Parathyroid adenoma (tissue), 2 donors: ENCODE measurements around the gene RNF8.

ENCODE experiments used
- H2AFZ ChIP-seq: fragments of 300-600 bp; sonication (generic); one replicate; pipeline ENCODE4 v1.7.0; 2017; ENCODE audit warnings: antibody characterized with exemption, mild to moderate bottlenecking
- H3K27ac ChIP-seq: fragments of 300-600 bp; sonication (generic); one replicate; pipeline ENCODE4 v1.7.0; 2017
- H3K27me3 ChIP-seq: fragments of 300-600 bp; sonication (generic); one replicate; pipeline ENCODE4 v1.7.0; 2017; ENCODE audit warnings: low read length; ENCODE audit not compliant: control insufficient read depth, insufficient read depth
- H3K36me3 ChIP-seq: fragments of 300-600 bp; sonication (generic); one replicate; pipeline ENCODE4 v1.7.0; 2017; ENCODE audit warnings: low read length; ENCODE audit not compliant: control insufficient read depth, insufficient read depth
- H3K4me1 ChIP-seq: fragments of 300-600 bp; sonication (generic); one replicate; pipeline ENCODE4 v1.7.0; 2017; ENCODE audit warnings: control low read depth
- H3K4me2 ChIP-seq: fragments of 300-600 bp; sonication (generic); one replicate; pipeline ENCODE4 v1.7.0; 2017; ENCODE audit warnings: low read length
- H3K4me3 ChIP-seq: fragments of 300-600 bp; sonication (generic); one replicate; pipeline ENCODE4 v1.7.0; 2017; ENCODE audit warnings: low read depth, low read length
- H3K79me2 ChIP-seq: fragments of 300-600 bp; sonication (generic); one replicate; pipeline ENCODE4 v1.7.0; 2017; ENCODE audit warnings: control low read depth
- H3K9ac ChIP-seq: fragments of 300-600 bp; sonication (generic); one replicate; pipeline ENCODE4 v1.7.0; 2017; ENCODE audit warnings: mild to moderate bottlenecking
- H3K9me3 ChIP-seq: fragments of 300-600 bp; sonication (generic); one replicate; pipeline ENCODE4 v1.7.0; 2017; ENCODE audit warnings: low read length; ENCODE audit not compliant: control insufficient read depth
- TF ChIP-seq, protein P1 (sequence below): fragments of 300-600 bp; sonication (generic); IDR thresholded peaks from one replicate; pipeline ENCODE4 v1.7.0; 2017; ENCODE audit warnings: antibody characterized with exemption, mild to moderate bottlenecking
- donor health status: primary hyperparathyroidism.

Gene RNF8

GRCh38 chr6:37432916-37433656, 79.3 kb downstream of the RNF8 start, which contains the start of gene CMTR1:
TSS of gene CMTR1 (plus strand) at chr6:37433221. CDS start at chr6:37435630, 2,409 bp downstream.
- H3K4me2 ChIP-seq: peak within 1 kb of the TSS; percentile 90
- H3K27me3 ChIP-seq: no peaks in the 10 kb centered on the region
- peak within 1 kb of the TSS; percentile 86 for H3K27ac ChIP-seq
- TF ChIP-seq, protein P1, sequence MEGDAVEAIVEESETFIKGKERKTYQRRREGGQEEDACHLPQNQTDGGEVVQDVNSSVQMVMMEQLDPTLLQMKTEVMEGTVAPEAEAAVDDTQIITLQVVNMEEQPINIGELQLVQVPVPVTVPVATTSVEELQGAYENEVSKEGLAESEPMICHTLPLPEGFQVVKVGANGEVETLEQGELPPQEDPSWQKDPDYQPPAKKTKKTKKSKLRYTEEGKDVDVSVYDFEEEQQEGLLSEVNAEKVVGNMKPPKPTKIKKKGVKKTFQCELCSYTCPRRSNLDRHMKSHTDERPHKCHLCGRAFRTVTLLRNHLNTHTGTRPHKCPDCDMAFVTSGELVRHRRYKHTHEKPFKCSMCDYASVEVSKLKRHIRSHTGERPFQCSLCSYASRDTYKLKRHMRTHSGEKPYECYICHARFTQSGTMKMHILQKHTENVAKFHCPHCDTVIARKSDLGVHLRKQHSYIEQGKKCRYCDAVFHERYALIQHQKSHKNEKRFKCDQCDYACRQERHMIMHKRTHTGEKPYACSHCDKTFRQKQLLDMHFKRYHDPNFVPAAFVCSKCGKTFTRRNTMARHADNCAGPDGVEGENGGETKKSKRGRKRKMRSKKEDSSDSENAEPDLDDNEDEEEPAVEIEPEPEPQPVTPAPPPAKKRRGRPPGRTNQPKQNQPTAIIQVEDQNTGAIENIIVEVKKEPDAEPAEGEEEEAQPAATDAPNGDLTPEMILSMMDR: no peak
- H3K9ac ChIP-seq: peak within 1 kb of the TSS; percentile 94
- H3K4me3 ChIP-seq: peak within 1 kb of the TSS; percentile 78
- H3K79me2 ChIP-seq: peaks cover 4% of the 10 kb centered on the region
- H3K9me3 ChIP-seq: no peaks in the 10 kb centered on the region
- peak within 1 kb of the TSS; percentile 99 for H2AFZ ChIP-seq
- no peaks in the 10 kb centered on the region for H3K36me3 ChIP-seq
- peaks cover 7% of the 10 kb centered on the region for H3K4me1 ChIP-seq

DNA sequence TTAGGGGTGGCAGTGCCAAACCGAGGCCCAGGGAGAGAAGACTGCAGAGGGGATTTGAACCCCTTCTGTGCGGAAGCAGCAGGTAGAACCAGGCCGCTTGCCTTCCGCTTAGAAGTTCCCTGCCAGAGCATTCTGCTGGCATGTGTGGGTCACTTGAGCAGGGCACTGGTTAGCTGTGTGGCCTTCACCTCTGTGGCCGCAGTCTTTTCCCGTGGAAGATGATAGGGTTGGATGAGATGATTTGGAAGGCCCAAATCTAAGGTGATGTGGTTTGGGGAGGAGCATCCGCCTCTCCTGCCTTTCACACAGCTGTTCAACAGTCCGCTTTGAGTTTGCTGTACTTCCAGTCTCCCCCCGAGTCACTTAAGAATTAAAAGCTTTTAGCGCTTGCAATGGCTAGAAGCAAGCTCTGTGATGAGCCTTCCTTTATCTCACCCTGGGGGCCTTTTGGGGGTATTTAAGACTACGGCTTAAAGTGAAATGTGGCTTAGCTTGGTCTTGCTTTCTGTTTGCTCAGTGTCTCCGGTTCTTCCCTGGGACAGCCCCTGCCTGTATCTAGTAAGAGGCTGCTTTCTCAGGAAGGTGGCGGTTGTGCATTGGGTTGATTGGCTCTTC, 80.0 kb downstream of the RNF8 start:
- Histone ChIP-seq H3K4me1 (peaks cover 7% of the 10 kb centered on the region), H3K9ac (peak overlapping the region; percentile 94), H2AFZ (peak overlapping the region; percentile 99), H3K9me3 (no peaks in the 10 kb centered on the region), H3K4me2 (peak overlapping the region; percentile 90), H3K27ac (peak overlapping the region; percentile 86), H3K27me3 (no peaks in the 10 kb centered on the region), H3K36me3 (no peaks in the 10 kb centered on the region), H3K4me3 (peak overlapping the region; percentile 78), H3K79me2 (peaks cover 4% of the 10 kb centered on the region)
- TF ChIP-seq, protein P1: no peak

DNA sequence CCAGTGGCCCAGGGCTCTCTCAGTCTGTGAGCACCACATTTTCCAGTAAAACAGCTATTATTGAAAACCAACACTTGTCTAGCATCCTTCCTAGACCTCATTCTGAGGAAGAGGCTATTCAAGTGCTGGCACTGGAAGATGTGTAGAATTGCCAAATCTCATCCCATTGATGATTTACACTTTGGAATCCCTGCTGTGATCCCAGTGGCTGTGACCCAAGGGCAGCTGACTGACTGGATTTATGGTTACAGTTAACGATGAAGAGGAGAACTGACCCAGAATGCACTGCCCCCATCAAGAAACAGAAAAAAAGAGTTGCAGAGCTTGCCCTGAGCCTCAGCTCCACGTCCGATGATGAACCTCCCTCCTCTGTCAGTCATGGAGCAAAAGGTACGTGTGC, 81.6 kb downstream of the RNF8 start:
- H3K36me3 ChIP-seq: no peaks in the 10 kb centered on the region
- peaks cover 4% of the 10 kb centered on the region for H3K79me2 ChIP-seq
- H3K27me3 ChIP-seq: no peaks in the 10 kb centered on the region
- no peak overlapping the region for H3K4me3 ChIP-seq
- H3K9ac ChIP-seq: no peak overlapping the region
- no peak overlapping the region for H2AFZ ChIP-seq
- no peak overlapping the region for H3K4me2 ChIP-seq
- TF ChIP-seq, protein P1: no peak
- H3K4me1 ChIP-seq: peaks cover 7% of the 10 kb centered on the region
- no peaks in the 10 kb centered on the region for H3K9me3 ChIP-seq
- no peak overlapping the region for H3K27ac ChIP-seq

DNA sequence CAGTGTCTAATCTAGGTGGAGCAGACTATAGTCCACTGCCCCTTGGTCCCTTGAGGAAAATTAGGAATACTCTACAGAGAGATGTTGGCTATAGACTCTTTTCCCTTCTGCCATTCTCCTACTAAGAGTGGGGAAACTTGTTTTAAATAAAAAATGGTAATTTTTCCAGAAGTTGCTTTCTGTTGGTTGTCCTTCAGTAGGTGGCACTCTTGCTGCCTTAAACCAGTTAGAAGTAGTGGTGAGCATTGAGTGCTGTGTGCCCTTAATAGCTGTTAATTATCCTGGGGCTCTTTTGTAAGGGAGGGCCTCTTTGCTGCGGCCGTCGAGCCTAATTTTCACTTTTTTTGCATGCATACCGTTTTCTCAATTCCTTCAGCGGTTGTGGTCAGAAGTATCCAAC, 82.0 kb downstream of the RNF8 start:
- Histone ChIP-seq H3K9me3 (no peaks in the 10 kb centered on the region), H3K27ac (no peak overlapping the region), H3K27me3 (no peaks in the 10 kb centered on the region), H3K36me3 (no peaks in the 10 kb centered on the region), H3K4me2 (no peak overlapping the region), H3K79me2 (peaks cover 4% of the 10 kb centered on the region), H2AFZ (no peak overlapping the region), H3K4me3 (no peak overlapping the region), H3K4me1 (peaks cover 7% of the 10 kb centered on the region), H3K9ac (no peak overlapping the region)
- TF ChIP-seq, protein P1: no peak
